ENCODE measurements around the gene PCBP2. TPM values are rescaled to one million over a fixed set of nuclear protein-coding genes. Genes with fewer than 3 reads are reported as not detected.

PCBP2 gene
- total RNA-seq, 1 donor from 2014 or later = 350 TPM

GRCh38 chr12:53506881-53507602 lies 55.1 kb downstream of the PCBP2 start, which contains the start of gene NPFF:
Gene NPFF, minus strand, starts transcription at chr12:53507484. Its CDS starts 10 bp downstream, at chr12:53507474.
- no peak for DNase-seq (ENCODE audit: low read depth)
- Histone ChIP-seq H3K36me3 (ENCODE audit: control insufficient read depth, insufficient read depth, low read length) (peaks cover 5% of the 10 kb centered on the region), H3K4me3 (ENCODE audit: low read depth, low read length) (no peak within 1 kb of the TSS), H3K27me3 (ENCODE audit: control insufficient read depth, insufficient read depth, low read length) (no peaks in the 10 kb centered on the region)
- TF ChIP-seq CTCF (IDR thresholded peaks at IDR 0.05; ENCODE audit: insufficient read depth, low read length, poor library complexity, severe bottlenecking) = no peak

GRCh38 chr12:53507603-53507885 lies 55.6 kb downstream of the PCBP2 start:
- H3K27me3 ChIP-seq (ENCODE audit: control insufficient read depth, insufficient read depth, low read length) = no peaks in the 10 kb centered on the region
- peaks cover 5% of the 10 kb centered on the region for H3K36me3 ChIP-seq (ENCODE audit: control insufficient read depth, insufficient read depth, low read length)
- DNase-seq (ENCODE audit: low read depth) = no peak
- TF ChIP-seq CTCF (IDR thresholded peaks at IDR 0.05; ENCODE audit: insufficient read depth, low read length, poor library complexity, severe bottlenecking) = no peak
- no peak overlapping the region for H3K4me3 ChIP-seq (ENCODE audit: low read depth, low read length)

- Histone ChIP-seq H3K27me3 (ENCODE audit: control insufficient read depth, insufficient read depth, low read length) (no peaks in the 10 kb centered on the region), H3K4me3 (ENCODE audit: low read depth, low read length) (no peak overlapping the region), H3K36me3 (ENCODE audit: control insufficient read depth, insufficient read depth, low read length) (peaks cover 5% of the 10 kb centered on the region)
- TF ChIP-seq CTCF (IDR thresholded peaks at IDR 0.05; ENCODE audit: insufficient read depth, low read length, poor library complexity, severe bottlenecking) = peak; percentile 93
- DNase-seq (ENCODE audit: low read depth) = no peak
These were observed 56.8 kb downstream of the PCBP2 start for GRCh38 chr12:53508534-53509170.

- H3K27me3 ChIP-seq (ENCODE audit: control insufficient read depth, insufficient read depth, low read length) = no peaks in the 10 kb centered on the region
- TF ChIP-seq CTCF (IDR thresholded peaks at IDR 0.05; ENCODE audit: insufficient read depth, low read length, poor library complexity, severe bottlenecking) = no peak
- no peak for DNase-seq (ENCODE audit: low read depth)
- H3K4me3 ChIP-seq (ENCODE audit: low read depth, low read length) = no peak overlapping the region
- H3K36me3 ChIP-seq (ENCODE audit: control insufficient read depth, insufficient read depth, low read length) = peaks cover 2% of the 10 kb centered on the region
These were observed 58.4 kb downstream of the PCBP2 start for GRCh38 chr12:53510181-53510812.

- Histone ChIP-seq H3K27me3 (ENCODE audit: control insufficient read depth, insufficient read depth, low read length) (no peaks in the 10 kb centered on the region), H3K36me3 (ENCODE audit: control insufficient read depth, insufficient read depth, low read length) (no peaks in the 10 kb centered on the region), H3K4me3 (ENCODE audit: low read depth, low read length) (no peak overlapping the region)
- TF ChIP-seq CTCF (IDR thresholded peaks at IDR 0.05; ENCODE audit: insufficient read depth, low read length, poor library complexity, severe bottlenecking) = no peak
- DNase-seq (ENCODE audit: low read depth) = no peak
These were observed 62.0 kb downstream of the PCBP2 start for GRCh38 chr12:53513712-53514410.
